Gastroesophageal sphincter (tissue), 4 donors: ENCODE measurements around the gene CP. TPM values are rescaled to one million over a fixed set of nuclear protein-coding genes. Genes with fewer than 3 reads are reported as not detected.

ENCODE experiments used
- ATAC-seq: fragments of 150-250 bp; one replicate; pipeline ENCODE4 v1.9.1; 2016; ENCODE audit warnings: mild to moderate bottlenecking, moderate library complexity
- H3K27ac ChIP-seq, 4 donors: fragments of 200-600 bp; sonication (generic) in 3 of 4; 1 replicate in 3 of 4; 2 replicates in 1 of 4; pipeline ENCODE4 v1.5.1; 2016 to 2019
- H3K27me3 ChIP-seq: fragments of 200-600 bp; sonication (generic); one replicate; pipeline ENCODE4 v1.5.1; 2019
- H3K36me3 ChIP-seq, 2 donors: fragments of 200-600 bp; sonication (generic); one replicate each; pipeline ENCODE4 v1.5.1; 2019; ENCODE audit warnings: control low read depth in 1 of 2
- H3K4me1 ChIP-seq, 3 donors: fragments of 200-600 bp; sonication (generic); 1 replicate in 2 of 3; 2 replicates in 1 of 3; pipeline ENCODE4 v1.5.1; 2016 to 2019; ENCODE audit warnings: control low read depth in 2 of 3
- H3K4me3 ChIP-seq, 2 donors: fragments of 200-600 bp; sonication (generic); one replicate each; pipeline ENCODE4 v1.5.1; 2019; ENCODE audit warnings: mild to moderate bottlenecking in 1 of 2, moderate library complexity in 1 of 2
- H3K9me3 ChIP-seq, 3 donors: fragments of 200-600 bp; sonication (generic); one replicate each; pipeline ENCODE4 v1.5.1; 2017 to 2019; ENCODE audit warnings: control low read depth in 2 of 3
- CTCF ChIP-seq, 4 experiments: fragments of 200-600 bp in 2 of 4; fragments of 450-650 bp in 2 of 4; sonication (generic) in 1 of 4; IDR thresholded peaks; one replicate each; pipeline ENCODE4 v1.5.1; 2017 to 2019; ENCODE audit warnings: antibody characterized with exemption in 4 of 4, mild to moderate bottlenecking in 2 of 4, moderate library complexity in 2 of 4
- EP300 ChIP-seq: sonication (generic); formaldehyde crosslinking; IDR thresholded peaks from one replicate; pipeline ENCODE4 v1.6.1; 2017; ENCODE audit warnings: antibody characterized with exemption, mild to moderate bottlenecking
- POLR2A ChIP-seq, 2 donors: fragments of 450-650 bp; IDR thresholded peaks; one replicate each; pipeline ENCODE4 v1.6.1; 2017; ENCODE audit warnings: antibody characterized with exemption in 2 of 2, mild to moderate bottlenecking in 2 of 2, moderate library complexity in 1 of 2
- POLR2AphosphoS5 ChIP-seq: sonication (generic); formaldehyde crosslinking; IDR thresholded peaks from one replicate; pipeline ENCODE4 v1.6.1; 2017; ENCODE audit warnings: antibody characterized with exemption
- WGBS, 2 donors: methylation state at CpG; one replicate each; pipeline ENCODE4 v1.1.5; 2018; ENCODE audit warnings: low coverage in 1 of 2; 5-methylcytosine and 5-hydroxymethylcytosine counted together
- total RNA-seq, 4 donors: library from RNA; depleted of rRNA; stranded (reverse); fragments of >200 nt; gene quantifications; one replicate each; pipeline ENCODE4 v1.1.0, GENCODE V29; 2016

The CP gene
- total RNA-seq, result 10 to 100 TPM in 2 of 4 donors, 1 to 10 TPM in 2; 2.3 to 44.8 (median 12.5) TPM

GRCh38 chr3:149221783-149222517 lies at the start of gene CP:
TSS of gene CP (minus strand) at chr3:149221829. CDS start at chr3:149221792, 37 bp downstream.
- Histone ChIP-seq H3K27ac (no peak within 1 kb of the TSS), H3K4me3 (no peak within 1 kb of the TSS), H3K36me3 (no peaks in the 10 kb centered on the region), H3K4me1 (peaks cover 0 to 15% (median 0%) of the 10 kb centered on the region in 3 donors), H3K9me3 (no peaks in the 10 kb centered on the region), H3K27me3 (no peaks in the 10 kb centered on the region)
- 35 to 43% methylated on average over 3 of the region's 3 CpGs for WGBS, 2 donors
- TF ChIP-seq POLR2AphosphoS5 (no peak), EP300 (no peak), POLR2A (IDR thresholded peaks at IDR 0.05) (no peak), CTCF (IDR thresholded peaks at IDR 0.05) (no peak)
- no peak for ATAC-seq

GRCh38 chr3:149270180-149270579 lies 48.6 kb upstream of the CP start:
- WGBS, 2 donors, result 55 to 57% methylated on average over 2 of the region's 2 CpGs

GRCh38 chr3:149269687-149270086 lies 48.1 kb upstream of the CP start:
- Histone ChIP-seq H3K36me3 (no peaks in the 10 kb centered on the region), H3K9me3 (no peaks in the 10 kb centered on the region), H3K4me3 (no peak overlapping the region), H3K27me3 (no peaks in the 10 kb centered on the region), H3K27ac (no peak overlapping the region), H3K4me1 (peaks cover 0 to 18% (median 3%) of the 10 kb centered on the region in 3 donors)
- no peak for ATAC-seq
- 83 to 95% methylated on average over 1 to 2 of the region's 7 CpGs for WGBS, 2 donors
- TF ChIP-seq POLR2AphosphoS5 (no peak), CTCF (IDR thresholded peaks at IDR 0.05) (no peak)

More at GRCh38 chr3:149270180-149270579, 48.6 kb upstream of the CP start:
- Histone ChIP-seq H3K27me3 (no peaks in the 10 kb centered on the region), H3K27ac (no peak overlapping the region), H3K4me3 (no peak overlapping the region), H3K9me3 (no peaks in the 10 kb centered on the region), H3K36me3 (no peaks in the 10 kb centered on the region), H3K4me1 (peaks cover 0 to 18% (median 3%) of the 10 kb centered on the region in 3 donors)
- no peak for ATAC-seq
- TF ChIP-seq POLR2A (IDR thresholded peaks at IDR 0.05), result no peak

GRCh38 chr3:149267565-149267964 lies 45.9 kb upstream of the CP start:
- no peak overlapping the region for H3K4me3 ChIP-seq
- WGBS, 2 donors, result 92 to 95% methylated on average over 6 of the region's 6 CpGs

GRCh38 chr3:149266736-149267135 lies 45.1 kb upstream of the CP start:
- no peaks in the 10 kb centered on the region for H3K27me3 ChIP-seq
- TF ChIP-seq EP300, result no peak
- TF ChIP-seq POLR2A (IDR thresholded peaks at IDR 0.05), result no peak
- TF ChIP-seq CTCF (IDR thresholded peaks at IDR 0.05), result no peak
- TF ChIP-seq POLR2AphosphoS5, result no peak
- ATAC-seq, result no peak
- H3K36me3 ChIP-seq, result no peaks in the 10 kb centered on the region
- H3K27ac ChIP-seq, result no peak overlapping the region
- H3K4me1 ChIP-seq, result no peaks in the 10 kb centered on the region
- H3K4me3 ChIP-seq, result no peak overlapping the region
- no peaks in the 10 kb centered on the region for H3K9me3 ChIP-seq

More at GRCh38 chr3:149267565-149267964, 45.9 kb upstream of the CP start:
- peaks cover 0 to 1% (median 0%) of the 10 kb centered on the region in 3 donors for H3K4me1 ChIP-seq
- H3K9me3 ChIP-seq, result no peaks in the 10 kb centered on the region
- no peak for ATAC-seq
- no peaks in the 10 kb centered on the region for H3K36me3 ChIP-seq
- TF ChIP-seq EP300 (no peak), POLR2A (IDR thresholded peaks at IDR 0.05) (no peak), POLR2AphosphoS5 (no peak), CTCF (IDR thresholded peaks at IDR 0.05) (no peak)
- H3K27ac ChIP-seq, result no peak overlapping the region
- no peaks in the 10 kb centered on the region for H3K27me3 ChIP-seq
